ENCODE data around the gene PHLDA3.
A peak's percentile ranks its signal among the peaks of the same experiment; 100 is the strongest.
"Not testable (repeated sequence)": the region's sequence is repeated elsewhere in the genome, so short reads cannot be mapped to it uniquely, and the experiment has no call there.

Gene PHLDA3

DNA sequence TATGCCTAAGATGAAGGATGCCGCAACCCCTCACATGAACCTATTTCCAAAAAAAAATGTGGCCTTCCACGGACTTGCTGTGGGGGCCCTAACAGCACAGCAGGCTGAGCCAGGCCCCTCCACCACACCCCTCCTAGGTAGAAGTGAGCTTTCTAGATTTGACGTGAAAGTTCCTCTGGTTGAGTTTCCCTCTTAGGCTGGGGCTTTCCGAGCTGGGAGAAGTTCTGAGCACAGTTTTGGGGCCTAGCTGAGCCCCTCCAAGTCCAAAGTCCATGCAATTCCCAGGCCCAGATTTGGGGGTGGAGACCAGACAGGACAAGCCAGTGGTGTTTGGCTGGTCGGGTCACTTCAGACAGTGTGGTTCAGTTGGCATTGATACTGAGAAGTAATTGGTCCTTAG is 13.8 kb upstream of the PHLDA3 start:
- TF ChIP-seq ZFX (IDR thresholded peaks at IDR 0.05; ENCODE audit: borderline replicate concordance) = no peak
- TF ChIP-seq, protein P1, sequence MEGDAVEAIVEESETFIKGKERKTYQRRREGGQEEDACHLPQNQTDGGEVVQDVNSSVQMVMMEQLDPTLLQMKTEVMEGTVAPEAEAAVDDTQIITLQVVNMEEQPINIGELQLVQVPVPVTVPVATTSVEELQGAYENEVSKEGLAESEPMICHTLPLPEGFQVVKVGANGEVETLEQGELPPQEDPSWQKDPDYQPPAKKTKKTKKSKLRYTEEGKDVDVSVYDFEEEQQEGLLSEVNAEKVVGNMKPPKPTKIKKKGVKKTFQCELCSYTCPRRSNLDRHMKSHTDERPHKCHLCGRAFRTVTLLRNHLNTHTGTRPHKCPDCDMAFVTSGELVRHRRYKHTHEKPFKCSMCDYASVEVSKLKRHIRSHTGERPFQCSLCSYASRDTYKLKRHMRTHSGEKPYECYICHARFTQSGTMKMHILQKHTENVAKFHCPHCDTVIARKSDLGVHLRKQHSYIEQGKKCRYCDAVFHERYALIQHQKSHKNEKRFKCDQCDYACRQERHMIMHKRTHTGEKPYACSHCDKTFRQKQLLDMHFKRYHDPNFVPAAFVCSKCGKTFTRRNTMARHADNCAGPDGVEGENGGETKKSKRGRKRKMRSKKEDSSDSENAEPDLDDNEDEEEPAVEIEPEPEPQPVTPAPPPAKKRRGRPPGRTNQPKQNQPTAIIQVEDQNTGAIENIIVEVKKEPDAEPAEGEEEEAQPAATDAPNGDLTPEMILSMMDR (IDR thresholded peaks at IDR 0.05) = no peak
- H3K27ac ChIP-seq = 0 out of 2 replicates have a peak overlapping the region, but pooled peaks have one; percentile 3

DNA sequence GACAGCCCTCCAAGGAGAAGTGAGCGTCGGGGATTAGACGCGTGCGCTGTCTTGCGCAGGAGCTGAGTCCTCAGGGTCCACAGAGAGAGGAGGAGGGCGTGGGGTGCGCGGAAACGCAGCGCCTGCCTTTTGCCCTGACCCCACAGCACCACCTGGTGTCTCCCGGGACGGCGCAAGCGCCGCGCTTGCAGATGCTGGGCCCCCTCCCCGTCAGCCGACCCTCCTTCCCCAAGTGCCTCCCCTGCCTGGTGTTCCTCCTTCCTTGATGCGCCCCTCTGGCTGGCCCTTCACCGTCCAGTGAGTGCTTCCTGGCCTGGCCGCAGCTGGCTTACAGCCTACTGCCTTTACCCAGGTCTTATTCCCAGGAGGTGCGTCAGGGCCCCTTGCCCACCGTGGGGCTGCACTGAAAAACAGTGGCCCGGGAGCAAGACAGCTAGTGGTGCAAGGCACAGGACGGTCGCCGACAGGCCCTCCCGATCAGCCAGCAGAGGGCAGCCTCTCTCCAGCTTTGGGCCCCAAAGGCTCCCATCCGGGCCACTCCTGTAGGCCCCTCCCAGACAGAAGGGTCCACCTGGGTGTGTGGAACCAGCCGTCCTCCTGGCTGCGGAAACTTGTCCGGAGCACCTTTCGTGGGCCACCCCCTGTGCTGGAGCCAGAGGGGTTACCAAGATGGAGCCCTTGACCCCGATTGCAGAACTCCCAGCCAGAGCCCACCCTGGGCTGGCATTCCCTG is 12.9 kb upstream of the PHLDA3 start:
- 0 out of 2 replicates have a peak overlapping the region, but pooled peaks have one; percentile 3 for H3K27ac ChIP-seq

DNA sequence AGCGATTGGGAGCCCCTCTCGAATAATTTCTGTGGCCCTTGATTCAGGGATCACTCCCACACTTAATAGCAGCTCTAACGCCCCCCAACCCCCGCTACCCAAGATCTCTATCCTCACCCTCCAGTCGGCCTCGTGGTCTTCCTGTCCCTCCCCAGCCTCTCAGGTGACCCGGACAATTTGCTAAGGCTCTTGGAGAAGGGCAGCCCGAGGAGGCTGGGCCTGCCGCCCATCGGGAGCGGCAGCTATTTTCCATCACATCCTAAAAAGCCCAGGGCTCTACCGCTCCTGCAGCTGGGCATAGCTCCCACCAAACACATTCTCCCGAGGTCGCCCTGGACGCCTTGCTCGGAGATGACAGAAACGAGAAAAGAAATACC is 12.0 kb upstream of the PHLDA3 start:
- peak overlapping the region; percentile 62 for H3K27ac ChIP-seq

More for the DNA sequence above, 12.9 kb upstream of the PHLDA3 start:
- TF ChIP-seq ZFX (IDR thresholded peaks at IDR 0.05; ENCODE audit: borderline replicate concordance) = no peak
- TF ChIP-seq, protein P1 (IDR thresholded peaks at IDR 0.05) = peak; percentile 98

DNA sequence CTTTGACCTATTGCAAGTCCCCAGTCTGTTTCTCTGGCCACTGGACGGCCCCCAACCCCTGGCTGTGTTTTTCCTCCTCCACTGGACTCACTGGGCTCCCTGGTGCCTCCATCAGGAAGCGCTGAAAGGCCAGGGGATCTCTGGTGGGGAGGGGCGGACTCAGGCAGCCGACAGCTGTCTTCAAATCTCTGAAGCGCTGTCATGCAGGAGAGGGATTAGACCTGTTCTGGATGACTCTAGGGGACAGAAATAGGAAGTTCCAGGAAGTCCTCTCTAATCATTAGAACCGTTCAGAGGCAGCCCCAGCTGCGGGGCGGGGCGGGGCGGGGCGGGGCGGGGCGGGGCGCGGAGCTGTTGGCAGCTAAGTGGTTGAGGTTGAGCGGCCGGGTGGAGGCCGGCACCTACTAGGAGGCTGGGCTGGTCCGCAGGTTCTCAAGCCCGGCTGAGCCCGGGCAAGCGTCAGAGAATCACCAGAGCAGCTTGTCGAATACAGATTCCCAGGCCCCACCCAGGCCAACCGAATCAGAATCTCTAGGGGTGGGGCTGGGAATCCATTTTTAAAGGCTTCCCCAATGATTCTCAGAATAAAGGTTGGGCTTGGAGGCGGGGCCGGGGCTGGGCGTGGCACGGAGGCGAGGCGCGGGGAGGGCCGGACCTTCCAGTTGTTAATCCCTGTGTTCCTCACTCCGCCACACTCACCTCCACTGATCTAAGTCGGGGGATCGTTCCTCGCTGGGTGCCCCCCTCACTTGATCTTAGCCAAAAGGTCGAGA is 11.4 kb upstream of the PHLDA3 start:
- peak overlapping the region; percentile 62 for H3K27ac ChIP-seq
- TF ChIP-seq ZFX (IDR thresholded peaks at IDR 0.05; ENCODE audit: borderline replicate concordance) = no peak
- TF ChIP-seq, protein P1 (IDR thresholded peaks at IDR 0.05) = 0 out of 2 replicates have a peak, but pooled peaks have one; percentile 11

More for the DNA sequence above, 12.0 kb upstream of the PHLDA3 start:
- TF ChIP-seq, protein P1 (IDR thresholded peaks at IDR 0.05) = no peak
- no peak for TF ChIP-seq ZFX (IDR thresholded peaks at IDR 0.05; ENCODE audit: borderline replicate concordance)

DNA sequence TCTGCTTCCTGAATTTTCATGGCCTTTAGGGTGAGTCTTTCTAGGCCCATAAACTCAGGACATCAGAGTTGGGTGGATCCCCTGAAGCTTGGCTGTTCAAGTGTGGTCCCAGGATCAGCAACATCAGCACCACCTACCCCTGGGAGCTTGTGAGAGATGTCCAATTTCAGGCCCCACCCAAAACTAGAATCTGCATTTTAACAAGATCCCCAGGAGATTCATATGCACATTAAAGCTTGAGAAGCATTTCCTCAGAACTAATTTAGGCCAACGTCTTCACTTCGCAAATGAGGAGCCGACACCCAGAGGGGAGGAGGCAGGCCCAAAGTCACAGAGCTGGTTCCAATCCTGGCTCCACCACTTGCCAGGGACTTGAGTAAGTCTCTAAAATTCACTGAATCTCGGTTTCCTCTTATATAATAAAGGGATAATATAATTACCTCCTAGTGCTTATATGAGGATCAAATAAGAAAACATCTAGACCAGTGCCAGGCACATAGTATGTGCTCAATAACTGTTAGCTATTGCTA is 10.3 kb upstream of the PHLDA3 start:
- no peak overlapping the region; the same call in 1 of the 2 replicates for H3K27ac ChIP-seq
- no peak for TF ChIP-seq ZFX (IDR thresholded peaks at IDR 0.05; ENCODE audit: borderline replicate concordance)
- TF ChIP-seq, protein P1 (IDR thresholded peaks at IDR 0.05) = no peak

DNA sequence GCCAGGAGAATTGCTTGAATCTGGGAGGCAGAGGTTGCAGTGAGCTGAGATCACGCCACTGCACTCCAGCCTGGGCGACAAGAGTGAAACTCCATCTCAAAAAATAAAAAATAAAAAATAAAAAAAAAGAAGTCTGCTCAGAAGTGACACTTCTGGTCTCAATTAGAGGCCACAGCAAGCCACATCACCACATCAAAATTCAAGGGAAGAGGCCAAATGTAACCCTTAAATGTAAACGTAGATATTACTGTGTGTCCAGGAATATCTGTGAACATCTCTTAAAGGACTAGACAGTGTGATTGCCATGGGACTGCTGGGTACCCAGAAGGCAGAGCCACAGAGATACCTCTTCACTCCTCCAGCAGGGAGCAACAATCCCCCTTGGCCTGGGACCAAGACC is 9.7 kb upstream of the PHLDA3 start:
- H3K27ac ChIP-seq = not testable (repeated sequence)

DNA sequence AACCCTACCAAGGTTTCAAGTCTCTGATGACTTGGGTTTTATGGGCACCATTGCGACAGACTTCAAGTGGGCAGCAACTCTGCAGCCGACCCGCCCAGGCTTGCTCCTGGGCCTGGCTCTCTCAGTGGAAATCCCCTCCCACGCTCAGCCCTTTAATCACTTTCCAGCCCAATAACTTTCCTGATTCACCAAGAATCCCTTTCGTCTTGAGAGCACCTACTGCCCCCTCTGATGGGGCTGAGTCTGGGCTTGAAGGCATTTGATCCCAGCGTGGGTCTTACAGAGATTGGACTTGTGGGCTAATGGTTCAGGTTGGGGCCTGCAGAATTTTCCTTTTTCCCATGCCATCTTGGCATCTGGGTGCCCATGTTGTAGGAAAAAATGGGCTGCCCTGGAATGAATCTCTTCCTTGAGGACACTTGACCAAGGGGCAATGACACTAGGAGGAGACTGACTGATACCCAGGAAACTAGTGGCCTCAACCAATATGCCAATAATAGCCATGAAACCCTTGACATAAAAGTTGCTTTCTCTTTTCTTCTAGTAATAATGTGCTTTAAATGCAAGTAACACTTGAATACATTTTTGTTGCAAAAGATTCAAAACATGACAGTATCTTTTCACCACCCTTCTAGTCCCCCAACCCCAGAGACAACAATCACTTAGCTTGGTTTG is 7.8 kb upstream of the PHLDA3 start:
- no peak overlapping the region for H3K27ac ChIP-seq
- TF ChIP-seq, protein P1 (IDR thresholded peaks at IDR 0.05) = no peak
- TF ChIP-seq ZFX (IDR thresholded peaks at IDR 0.05; ENCODE audit: borderline replicate concordance) = no peak
